ENCODE data around the gene ZNF593OS. TPM values are rescaled to one million over a fixed set of nuclear protein-coding genes. Genes with fewer than 3 reads are reported as not detected.

ZNF593OS gene
- total RNA-seq, 3 donors from 2014 or later: not detected

GRCh38 chr1:26190373-26190987, 18.8 kb upstream of the ZNF593OS start, which contains the start of gene CATSPER4:
CATSPER4 (plus strand) TSS chr1:26190602; CDS start chr1:26190628, 26 bp downstream.
- Histone ChIP-seq H3K36me3 (no peaks in the 10 kb centered on the region), H3K27me3 (no peaks in the 10 kb centered on the region), H3K9me3 (no peaks in the 10 kb centered on the region), H3K4me1 (no peaks in the 10 kb centered on the region), H3K27ac (no peak within 1 kb of the TSS), H3K4me3 (no peak within 1 kb of the TSS)
- TF ChIP-seq CTCF (IDR thresholded peaks at IDR 0.05): no peak
- TF ChIP-seq POLR2AphosphoS5 (IDR thresholded peaks at IDR 0.05): no peak
- TF ChIP-seq POLR2A (IDR thresholded peaks at IDR 0.05): no peak
- no peak for DNase-seq (ENCODE audit: low spot score in 2 of 2)
- intact Hi-C loops (cut with DNase I; ENCODE audit: low total_unique reads): no loop called here

- H3K4me1 ChIP-seq: no peaks in the 10 kb centered on the region
- no peaks in the 10 kb centered on the region for H3K36me3 ChIP-seq
- H3K27me3 ChIP-seq: no peaks in the 10 kb centered on the region
- no peak overlapping the region for H3K27ac ChIP-seq
- TF ChIP-seq POLR2A (IDR thresholded peaks at IDR 0.05): no peak
- no peak for TF ChIP-seq POLR2AphosphoS5 (IDR thresholded peaks at IDR 0.05)
- TF ChIP-seq CTCF (IDR thresholded peaks at IDR 0.05): no peak
- intact Hi-C loops (cut with DNase I; ENCODE audit: low total_unique reads): no loop called here
- no peaks in the 10 kb centered on the region for H3K9me3 ChIP-seq
- no peak for DNase-seq (ENCODE audit: low spot score in 2 of 2)
- H3K4me3 ChIP-seq: no peak overlapping the region
Observed at GRCh38 chr1:26189751-26190275, 18.2 kb upstream of the ZNF593OS start.

- DNase-seq (ENCODE audit: low spot score in 2 of 2): no peak
Observed at GRCh38 chr1:26189331-26189730, 17.7 kb upstream of the ZNF593OS start.

GRCh38 chr1:26188477-26188876, 16.8 kb upstream of the ZNF593OS start:
- no peak overlapping the region for H3K4me3 ChIP-seq

More at GRCh38 chr1:26189331-26189730, 17.7 kb upstream of the ZNF593OS start:
- Histone ChIP-seq H3K9me3 (no peaks in the 10 kb centered on the region), H3K27me3 (no peaks in the 10 kb centered on the region), H3K36me3 (no peaks in the 10 kb centered on the region), H3K4me3 (no peak overlapping the region), H3K27ac (no peak overlapping the region), H3K4me1 (no peaks in the 10 kb centered on the region)
- TF ChIP-seq CTCF (IDR thresholded peaks at IDR 0.05): no peak
- no peak for TF ChIP-seq POLR2A (IDR thresholded peaks at IDR 0.05)
- TF ChIP-seq POLR2AphosphoS5 (IDR thresholded peaks at IDR 0.05): no peak
- intact Hi-C loops (cut with DNase I; ENCODE audit: low total_unique reads): no loop called here

More at GRCh38 chr1:26188477-26188876, 16.8 kb upstream of the ZNF593OS start:
- no peak for DNase-seq (ENCODE audit: low spot score in 2 of 2)
- Histone ChIP-seq H3K4me1 (no peaks in the 10 kb centered on the region), H3K27ac (no peak overlapping the region), H3K9me3 (no peaks in the 10 kb centered on the region), H3K27me3 (no peaks in the 10 kb centered on the region), H3K36me3 (no peaks in the 10 kb centered on the region)
- TF ChIP-seq CTCF (IDR thresholded peaks at IDR 0.05) (no peak), POLR2AphosphoS5 (IDR thresholded peaks at IDR 0.05) (no peak), POLR2A (IDR thresholded peaks at IDR 0.05) (no peak)
- intact Hi-C loops (cut with DNase I; ENCODE audit: low total_unique reads): no loop called here

Data from breast epithelium (tissue), 4 donors.